NCI-H2107 treated with DMSO at 0.1 percent for 48 hours (cell line): ENCODE measurements around the gene TNFRSF19.
A peak's percentile ranks its signal among the peaks of the same experiment; 100 is the strongest.

Experiments used
- DNase-seq: peaks from one replicate; lab custom pipeline; 2025; ENCODE audit not compliant: unreplicated experiment; lab: John Stamatoyannopoulos, UW

TNFRSF19 gene

DNA sequence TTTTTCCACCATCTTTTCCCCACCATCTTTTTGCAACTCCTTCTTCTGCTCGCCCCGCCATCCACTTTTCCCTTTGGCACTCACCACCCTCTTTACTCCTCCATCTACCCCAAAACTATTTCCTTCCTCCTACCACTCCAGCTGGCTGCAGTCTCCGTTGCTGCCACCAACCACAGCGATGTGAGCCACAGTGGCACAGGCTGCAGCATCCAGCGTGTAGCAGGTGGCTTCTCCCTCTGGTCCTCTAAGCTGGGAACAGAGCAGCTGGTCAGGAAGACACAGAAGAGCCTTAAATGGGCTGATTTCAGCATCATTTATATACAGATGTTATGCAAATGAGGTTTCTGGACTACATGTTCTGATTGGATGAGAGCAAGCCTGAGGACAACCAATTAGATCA is 144.5 kb downstream of the TNFRSF19 start:
- no peak for DNase-seq

DNA sequence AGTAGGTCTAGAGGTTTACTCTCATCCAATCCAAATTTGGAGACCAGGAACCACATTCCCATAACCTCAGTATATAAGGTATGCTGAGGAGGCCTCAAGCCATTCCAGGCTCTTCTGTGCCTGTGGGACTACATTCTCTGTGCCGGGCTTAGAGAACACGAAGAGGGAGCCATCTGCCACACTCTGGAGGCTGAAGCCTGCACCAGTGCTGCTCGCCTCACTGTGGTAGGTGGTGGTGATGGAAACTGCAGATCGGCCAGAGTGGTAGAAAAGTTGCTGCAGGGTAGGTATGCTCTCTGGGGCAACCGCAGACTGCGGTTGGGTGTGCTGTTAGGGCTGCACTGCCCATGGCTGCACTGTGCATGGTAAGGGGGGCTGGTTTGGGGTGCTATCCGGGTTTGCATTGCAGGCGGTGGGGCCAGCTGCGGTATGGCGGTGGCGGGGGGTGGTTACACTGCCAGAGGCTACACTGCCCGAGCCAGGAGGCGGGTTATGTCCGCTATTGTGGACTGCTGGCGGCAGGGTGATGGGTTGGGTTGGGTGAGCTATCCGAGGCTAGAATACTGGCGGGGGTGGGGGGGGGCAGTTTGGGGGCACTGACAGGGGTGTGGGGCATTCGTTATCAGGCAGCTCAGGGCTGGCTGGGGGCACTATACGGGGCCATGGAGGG is 145.0 kb downstream of the TNFRSF19 start:
- no peak for DNase-seq

DNA sequence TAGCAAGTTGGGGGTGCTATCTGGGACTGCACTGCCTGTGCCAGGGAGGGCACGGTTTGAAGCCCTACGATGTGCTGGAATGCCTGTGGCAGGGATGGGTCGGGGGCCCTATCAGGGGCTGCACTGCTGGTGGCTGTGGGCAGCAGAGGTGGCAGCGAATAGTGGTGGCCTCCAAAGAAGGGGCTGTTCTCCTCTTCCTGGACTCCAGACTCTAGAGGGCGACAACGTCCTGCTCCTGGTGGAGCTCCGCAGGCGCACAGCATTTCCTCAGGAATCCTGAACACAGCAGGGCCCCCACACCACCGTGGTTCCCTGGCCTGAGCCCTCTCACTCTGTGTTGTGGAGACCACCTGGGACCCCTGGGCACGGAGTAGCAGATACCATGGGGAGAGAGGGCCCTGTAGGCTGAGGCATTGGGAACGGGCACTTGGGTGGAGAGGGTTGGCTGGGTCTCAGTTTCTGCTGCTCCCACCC is 145.6 kb downstream of the TNFRSF19 start:
- DNase-seq = peak; percentile 15

- DNase-seq = no peak
These were observed 146.2 kb downstream of the TNFRSF19 start for GRCh38 chr13:23716401-23716800.

DNA sequence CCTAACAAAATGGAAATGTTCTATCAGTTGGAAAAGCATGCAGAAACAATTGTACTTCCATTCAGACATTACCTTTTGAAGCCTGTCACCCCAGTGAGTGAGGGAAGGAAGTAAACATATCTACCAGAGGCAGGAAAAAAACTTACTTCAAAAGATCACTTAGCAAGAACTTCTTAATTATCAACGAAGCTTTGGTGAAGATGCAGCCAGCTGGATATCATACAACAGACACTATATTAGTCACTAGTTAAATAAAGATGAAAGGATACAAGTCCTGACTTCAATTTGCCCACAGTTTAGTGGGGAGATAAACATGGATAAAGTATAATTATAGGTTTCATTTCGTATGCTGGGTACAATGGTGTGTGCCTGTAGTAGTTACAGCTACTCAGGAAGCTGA is 148.8 kb downstream of the TNFRSF19 start:
- no peak for DNase-seq

GRCh38 chr13:23722726-23723453 is 152.7 kb downstream of the TNFRSF19 start:
- peak; percentile 14 for DNase-seq

DNA sequence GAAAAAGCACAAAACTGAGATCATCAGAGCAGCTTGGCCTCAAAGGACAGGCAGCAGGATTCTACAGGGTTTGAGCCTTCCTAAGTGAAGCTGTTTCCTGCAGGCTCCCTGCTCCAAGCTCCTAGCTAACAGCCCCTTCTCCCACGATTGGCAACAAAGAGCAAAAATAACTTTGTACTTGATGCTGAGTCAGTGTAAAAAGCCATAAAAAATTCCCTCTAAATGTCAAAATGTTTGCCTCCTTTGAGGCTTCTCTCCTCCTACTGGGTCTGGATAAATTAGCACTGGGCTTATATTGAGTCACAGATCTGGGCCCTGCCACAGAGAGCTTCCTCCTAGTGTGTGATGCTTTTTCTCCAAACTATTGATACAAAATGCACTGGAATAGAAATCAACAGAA is 153.3 kb downstream of the TNFRSF19 start:
- DNase-seq = no peak

GRCh38 chr13:23724196-23724970 is 154.2 kb downstream of the TNFRSF19 start:
- no peak for DNase-seq
